NCI-H345 (cell line): Measurements from ENCODE around the gene PTMA.
"Not testable (repeated sequence)": the region's sequence is repeated elsewhere in the genome, so short reads cannot be mapped to it uniquely, and the experiment has no call there.

Experiments
- DNase-seq: peaks from one replicate; lab custom pipeline; 2025; lab: John Stamatoyannopoulos, UW

The PTMA gene

GRCh38 chr2:231716666-231717280 lies 8.4 kb downstream of the PTMA start:
- no peak for DNase-seq

- no peak for DNase-seq
These were observed 9.2 kb downstream of the PTMA start for GRCh38 chr2:231717281-231718171.

GRCh38 chr2:231718799-231719198 lies 10.5 kb downstream of the PTMA start:
- DNase-seq, result no peak

GRCh38 chr2:231720292-231720986 lies 12.1 kb downstream of the PTMA start:
- no peak for DNase-seq

GRCh38 chr2:231720987-231721966 lies 13.0 kb downstream of the PTMA start:
- no peak for DNase-seq

- no peak for DNase-seq
These were observed 14.5 kb downstream of the PTMA start for GRCh38 chr2:231722721-231723307.

GRCh38 chr2:231725476-231725875 lies 17.2 kb downstream of the PTMA start:
- no peak for DNase-seq

- no peak for DNase-seq
These were observed 18.0 kb downstream of the PTMA start for GRCh38 chr2:231726276-231726675.

GRCh38 chr2:231727621-231728020 lies 19.3 kb downstream of the PTMA start:
- no peak for DNase-seq

GRCh38 chr2:231732604-231733003 lies 24.3 kb downstream of the PTMA start:
- no peak for DNase-seq

GRCh38 chr2:231737761-231738160 lies 29.4 kb downstream of the PTMA start:
- DNase-seq, result no peak

- no peak for DNase-seq
These were observed 35.2 kb downstream of the PTMA start for GRCh38 chr2:231743376-231744116.

GRCh38 chr2:231745303-231746038 lies 37.1 kb downstream of the PTMA start:
- no peak for DNase-seq

GRCh38 chr2:231748153-231748896 lies 40.0 kb downstream of the PTMA start:
- DNase-seq, result not testable (repeated sequence)

- not testable (repeated sequence) for DNase-seq
These were observed 40.7 kb downstream of the PTMA start for GRCh38 chr2:231749016-231749415.

GRCh38 chr2:231751042-231751815 lies 42.9 kb downstream of the PTMA start:
- DNase-seq, result no peak

GRCh38 chr2:231752061-231752460 lies 43.7 kb downstream of the PTMA start:
- DNase-seq, result no peak

- no peak for DNase-seq
These were observed 53.4 kb downstream of the PTMA start for GRCh38 chr2:231761735-231762134.
